ENCODE measurements around the gene OSBPL8. TPM values are rescaled to one million over a fixed set of nuclear protein-coding genes. Genes with fewer than 3 reads are reported as not detected.
"Not testable (repeated sequence)": the region's sequence is repeated elsewhere in the genome, so short reads cannot be mapped to it uniquely, and the experiment has no call there.

The OSBPL8 gene
- total RNA-seq, 1 donor: 204 TPM

DNA sequence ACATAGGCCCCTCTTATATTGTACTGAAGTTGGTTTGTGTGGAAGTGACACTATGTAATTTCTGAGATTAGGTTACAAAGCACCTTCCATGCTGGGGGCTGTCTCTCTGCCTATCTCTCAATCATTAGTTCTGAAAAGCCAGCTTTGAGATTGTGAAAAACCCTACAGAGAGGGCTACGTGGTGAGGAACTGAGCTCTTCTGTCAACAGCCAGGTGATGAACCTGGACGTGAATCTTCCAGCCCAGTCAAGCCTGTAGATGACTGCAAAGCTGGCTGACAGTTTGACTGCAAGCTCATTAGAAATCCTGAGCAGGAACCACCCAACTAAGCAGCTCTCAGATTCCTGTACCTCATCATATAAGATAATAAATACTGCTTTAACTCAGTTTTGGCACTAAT is 175.0 kb downstream of the OSBPL8 start:
- TF ChIP-seq, protein P1, sequence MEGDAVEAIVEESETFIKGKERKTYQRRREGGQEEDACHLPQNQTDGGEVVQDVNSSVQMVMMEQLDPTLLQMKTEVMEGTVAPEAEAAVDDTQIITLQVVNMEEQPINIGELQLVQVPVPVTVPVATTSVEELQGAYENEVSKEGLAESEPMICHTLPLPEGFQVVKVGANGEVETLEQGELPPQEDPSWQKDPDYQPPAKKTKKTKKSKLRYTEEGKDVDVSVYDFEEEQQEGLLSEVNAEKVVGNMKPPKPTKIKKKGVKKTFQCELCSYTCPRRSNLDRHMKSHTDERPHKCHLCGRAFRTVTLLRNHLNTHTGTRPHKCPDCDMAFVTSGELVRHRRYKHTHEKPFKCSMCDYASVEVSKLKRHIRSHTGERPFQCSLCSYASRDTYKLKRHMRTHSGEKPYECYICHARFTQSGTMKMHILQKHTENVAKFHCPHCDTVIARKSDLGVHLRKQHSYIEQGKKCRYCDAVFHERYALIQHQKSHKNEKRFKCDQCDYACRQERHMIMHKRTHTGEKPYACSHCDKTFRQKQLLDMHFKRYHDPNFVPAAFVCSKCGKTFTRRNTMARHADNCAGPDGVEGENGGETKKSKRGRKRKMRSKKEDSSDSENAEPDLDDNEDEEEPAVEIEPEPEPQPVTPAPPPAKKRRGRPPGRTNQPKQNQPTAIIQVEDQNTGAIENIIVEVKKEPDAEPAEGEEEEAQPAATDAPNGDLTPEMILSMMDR (IDR thresholded peaks at IDR 0.05; ENCODE audit: extremely low read depth, low read depth, low read length): no peak
- H3K9me3 ChIP-seq (ENCODE audit: low read depth, low read length): no peaks in the 10 kb centered on the region

DNA sequence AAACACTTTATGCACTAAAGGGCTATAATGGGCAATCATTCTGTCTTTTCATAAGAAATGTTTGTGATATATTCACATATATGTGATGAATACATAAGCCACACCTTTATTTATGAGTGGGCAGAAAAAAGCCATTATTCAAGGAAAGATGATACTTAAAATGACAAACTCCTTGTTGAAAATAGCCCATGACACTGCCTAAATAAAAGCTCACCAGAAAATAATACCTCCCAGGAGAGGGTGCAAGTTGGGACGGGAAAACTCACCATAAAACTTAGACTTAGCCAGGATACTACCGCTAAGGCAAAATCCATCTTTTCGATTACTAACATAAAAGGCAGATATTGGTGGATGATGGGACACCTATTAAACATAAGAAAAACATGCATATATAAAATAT is 175.6 kb downstream of the OSBPL8 start:
- no peaks in the 10 kb centered on the region for H4K20me1 ChIP-seq (ENCODE audit: insufficient read depth, low read length)
- no peak overlapping the region for H3K4me3 ChIP-seq (ENCODE audit: insufficient read depth, low read length)
- TF ChIP-seq, protein P1 (IDR thresholded peaks at IDR 0.05; ENCODE audit: extremely low read depth, low read depth, low read length): no peak
- H3K27ac ChIP-seq (ENCODE audit: low read depth, low read length): no peak overlapping the region
- no peak overlapping the region for H3K4me2 ChIP-seq (ENCODE audit: insufficient read depth, low read length)
- no peaks in the 10 kb centered on the region for H3K9me3 ChIP-seq (ENCODE audit: low read depth, low read length)
- H3K4me1 ChIP-seq (ENCODE audit: insufficient read depth, low read length): no peaks in the 10 kb centered on the region
- no peak overlapping the region for H2AFZ ChIP-seq (ENCODE audit: low read length)
- no peaks in the 10 kb centered on the region for H3K79me2 ChIP-seq (ENCODE audit: insufficient read depth, low read length)
- peaks cover 11% of the 10 kb centered on the region for H3K36me3 ChIP-seq (ENCODE audit: insufficient read depth, low read length)
- no peaks in the 10 kb centered on the region for H3K27me3 ChIP-seq (ENCODE audit: insufficient read depth, low read length)
- no peak for DNase-seq (ENCODE audit: insufficient read length, low spot score, missing footprints)

More for the DNA sequence above, 175.0 kb downstream of the OSBPL8 start:
- Histone ChIP-seq H3K4me1 (ENCODE audit: insufficient read depth, low read length) (no peaks in the 10 kb centered on the region), H3K79me2 (ENCODE audit: insufficient read depth, low read length) (no peaks in the 10 kb centered on the region), H4K20me1 (ENCODE audit: insufficient read depth, low read length) (no peaks in the 10 kb centered on the region), H3K4me2 (ENCODE audit: insufficient read depth, low read length) (no peak overlapping the region), H2AFZ (ENCODE audit: low read length) (no peak overlapping the region), H3K4me3 (ENCODE audit: insufficient read depth, low read length) (no peak overlapping the region), H3K27me3 (ENCODE audit: insufficient read depth, low read length) (no peaks in the 10 kb centered on the region), H3K27ac (ENCODE audit: low read depth, low read length) (no peak overlapping the region), H3K36me3 (ENCODE audit: insufficient read depth, low read length) (peaks cover 11% of the 10 kb centered on the region)
- DNase-seq (ENCODE audit: insufficient read length, low spot score, missing footprints): no peak

DNA sequence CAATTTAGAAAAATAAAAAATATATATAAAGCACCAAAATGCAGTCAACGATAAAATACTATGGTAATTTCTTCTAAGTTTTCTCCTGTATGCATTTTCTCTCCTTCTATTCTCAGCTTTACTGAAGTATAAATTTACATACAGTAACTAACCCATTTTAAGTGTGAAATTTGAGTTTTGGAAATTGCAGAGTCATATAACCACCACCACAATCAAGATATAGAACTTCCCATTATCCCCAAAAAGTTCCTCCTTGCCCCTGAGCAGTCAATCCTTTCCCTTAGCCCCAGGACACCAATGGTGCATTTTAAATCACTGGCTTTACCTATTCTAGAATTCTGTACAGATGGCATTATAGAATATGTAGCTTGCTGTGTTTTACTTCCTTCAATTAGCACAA is 180.3 kb downstream of the OSBPL8 start:
- Histone ChIP-seq H3K27me3 (ENCODE audit: insufficient read depth, low read length) (no peaks in the 10 kb centered on the region), H3K79me2 (ENCODE audit: insufficient read depth, low read length) (no peaks in the 10 kb centered on the region), H3K36me3 (ENCODE audit: insufficient read depth, low read length) (peaks cover 13% of the 10 kb centered on the region), H2AFZ (ENCODE audit: low read length) (no peak overlapping the region), H4K20me1 (ENCODE audit: insufficient read depth, low read length) (no peaks in the 10 kb centered on the region), H3K9me3 (ENCODE audit: low read depth, low read length) (no peaks in the 10 kb centered on the region), H3K4me1 (ENCODE audit: insufficient read depth, low read length) (peaks cover 18% of the 10 kb centered on the region), H3K4me3 (ENCODE audit: insufficient read depth, low read length) (no peak overlapping the region), H3K4me2 (ENCODE audit: insufficient read depth, low read length) (no peak overlapping the region), H3K27ac (ENCODE audit: low read depth, low read length) (no peak overlapping the region)
- no peak for DNase-seq (ENCODE audit: insufficient read length, low spot score, missing footprints)
- TF ChIP-seq, protein P1 (IDR thresholded peaks at IDR 0.05; ENCODE audit: extremely low read depth, low read depth, low read length): no peak

DNA sequence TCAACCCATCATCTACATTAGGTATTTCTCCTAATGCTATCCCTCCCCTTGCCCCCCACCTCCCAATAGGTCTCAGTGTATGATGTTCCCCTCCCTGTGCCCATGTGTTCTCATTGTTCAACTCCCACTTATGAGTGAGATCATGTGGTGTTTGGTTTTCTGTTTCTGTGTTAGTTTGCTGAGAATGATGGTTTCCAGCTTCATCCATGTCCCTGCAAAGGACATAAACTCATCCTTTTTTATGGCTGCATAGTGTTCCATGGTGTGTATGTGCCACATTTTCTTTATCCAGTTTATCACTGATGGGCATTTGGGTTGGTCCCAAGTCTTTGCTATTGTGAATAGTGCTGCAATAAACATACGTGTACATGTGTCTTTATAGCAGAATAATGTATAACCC is 182.7 kb downstream of the OSBPL8 start:
- not testable (repeated sequence) for H3K27ac ChIP-seq (ENCODE audit: low read depth, low read length); H3K9me3 ChIP-seq (ENCODE audit: low read depth, low read length); H3K4me3 ChIP-seq (ENCODE audit: insufficient read depth, low read length); H3K4me2 ChIP-seq (ENCODE audit: insufficient read depth, low read length); H3K27me3 ChIP-seq (ENCODE audit: insufficient read depth, low read length); DNase-seq (ENCODE audit: insufficient read length, low spot score, missing footprints); H2AFZ ChIP-seq (ENCODE audit: low read length); H3K79me2 ChIP-seq (ENCODE audit: insufficient read depth, low read length); H4K20me1 ChIP-seq (ENCODE audit: insufficient read depth, low read length)
- peaks cover 11% of the 10 kb centered on the region for H3K36me3 ChIP-seq (ENCODE audit: insufficient read depth, low read length)
- peaks cover 18% of the 10 kb centered on the region for H3K4me1 ChIP-seq (ENCODE audit: insufficient read depth, low read length)
